OCI-M2 (cell line): ENCODE measurements around the gene GOSR2.

Experiments used
- DNase-seq: peaks from one replicate; lab custom pipeline; 2025; ENCODE audit not compliant: unreplicated experiment; lab: John Stamatoyannopoulos, UW

GOSR2 gene

DNA sequence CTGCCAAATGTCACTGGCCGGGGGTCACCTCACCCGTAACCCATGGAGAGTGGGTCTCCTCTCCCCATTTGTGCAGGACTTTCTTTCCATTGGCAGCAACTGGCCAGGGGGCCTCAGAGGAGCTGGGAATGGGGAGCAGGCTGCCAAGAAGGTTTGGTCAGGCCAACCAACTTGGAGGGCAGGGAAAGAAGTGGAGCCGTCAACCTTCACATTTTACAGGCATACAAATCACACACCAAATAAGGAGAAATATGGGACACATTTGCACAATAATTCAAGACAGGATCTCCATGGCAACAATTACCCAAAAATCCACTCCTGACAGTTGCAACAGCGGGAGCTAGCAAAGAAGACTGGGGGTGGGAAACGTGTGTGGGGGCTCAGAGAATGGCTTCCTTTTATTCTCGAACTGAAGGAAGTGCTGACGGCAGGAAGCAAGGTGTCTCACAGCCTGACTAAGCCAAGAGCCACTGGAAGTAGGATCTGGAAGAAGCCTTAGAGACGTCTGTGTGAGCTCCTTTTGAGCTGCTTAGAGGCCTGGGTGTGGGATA is 35.2 kb downstream of the GOSR2 start:
- no peak for DNase-seq

DNA sequence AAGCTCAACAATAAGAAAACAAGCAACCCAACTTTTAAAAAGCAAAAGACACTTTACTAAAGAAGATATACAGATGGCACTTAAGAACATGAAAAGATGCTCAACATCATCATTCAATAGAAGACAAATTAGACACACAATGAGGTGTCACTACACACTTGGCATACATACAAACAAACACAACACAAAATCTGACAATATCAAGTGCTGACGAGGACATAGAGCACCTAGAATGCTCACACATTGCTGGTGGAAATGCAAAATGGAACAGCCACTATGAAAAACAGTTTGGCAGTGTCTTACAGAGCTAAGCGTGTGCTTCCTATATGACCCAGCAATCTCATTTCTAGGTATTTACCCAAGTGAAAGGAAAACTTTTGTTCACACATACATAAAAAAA is 37.2 kb downstream of the GOSR2 start:
- no peak for DNase-seq

DNA sequence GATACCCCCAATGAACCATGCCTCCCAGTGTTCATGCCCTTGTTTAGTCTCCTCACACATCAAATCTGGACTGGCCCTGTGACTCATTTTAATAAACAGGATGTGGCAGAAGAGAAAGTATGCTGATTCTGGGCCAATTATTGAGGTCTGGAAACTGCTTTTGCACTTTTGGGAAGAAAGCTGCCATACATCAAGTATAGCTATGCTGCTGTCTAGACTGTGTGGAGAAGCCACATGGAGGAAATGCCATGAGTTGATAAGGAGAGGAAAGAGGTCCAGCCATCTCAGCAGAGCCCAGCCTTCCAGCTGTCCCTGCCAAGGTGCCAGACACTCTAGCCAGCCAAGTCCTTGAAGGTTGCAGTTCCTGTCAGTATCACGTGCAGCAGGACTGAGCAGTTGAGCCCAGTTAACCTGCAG is 39.4 kb downstream of the GOSR2 start:
- DNase-seq, result no peak

DNA sequence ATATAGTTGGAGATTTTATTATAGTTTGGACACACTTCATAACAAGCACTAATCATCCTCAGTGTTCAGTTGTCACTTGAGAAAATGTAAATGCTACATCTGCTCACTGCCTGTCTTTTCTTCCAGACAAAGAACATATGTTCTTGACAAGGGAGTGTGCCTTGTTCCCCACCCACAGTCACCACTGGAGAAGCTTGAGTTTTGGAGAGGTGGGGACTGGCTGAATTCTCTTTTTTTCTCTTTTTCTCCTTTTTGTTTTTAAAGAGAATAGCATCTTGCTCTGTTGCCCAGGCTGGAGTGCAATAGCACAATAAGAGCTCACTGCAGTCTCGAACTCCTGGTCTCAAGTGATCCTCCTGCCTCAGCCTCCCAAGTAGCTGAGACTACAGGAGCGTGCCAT is 40.6 kb downstream of the GOSR2 start:
- no peak for DNase-seq

GRCh38 chr17:46964315-46965265 is 41.6 kb downstream of the GOSR2 start:
- DNase-seq, result no peak

GRCh38 chr17:46968224-46968834 is 45.4 kb downstream of the GOSR2 start:
- no peak for DNase-seq

DNA sequence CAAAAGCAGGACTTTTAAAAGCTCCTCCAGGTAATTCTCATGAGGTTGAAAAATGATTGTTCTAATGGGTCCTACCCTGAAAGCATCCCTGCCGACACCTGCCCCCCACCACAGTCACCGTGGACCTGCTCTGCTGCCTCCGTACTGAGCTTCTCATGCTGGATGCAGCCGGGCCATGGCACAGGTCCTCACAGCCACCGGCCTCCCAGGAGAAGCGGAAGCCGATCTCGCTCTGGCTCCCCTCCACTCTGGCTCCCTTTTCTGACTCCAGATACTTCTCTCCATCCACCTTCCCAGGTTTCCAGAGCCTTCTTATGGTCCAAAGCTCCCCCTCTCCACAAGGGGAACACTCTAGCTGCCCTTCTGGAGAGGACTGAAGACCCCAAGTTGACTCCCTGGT is 45.9 kb downstream of the GOSR2 start:
- no peak for DNase-seq

- no peak for DNase-seq
Measured at GRCh38 chr17:46971647-46972300, 48.8 kb downstream of the GOSR2 start.

DNA sequence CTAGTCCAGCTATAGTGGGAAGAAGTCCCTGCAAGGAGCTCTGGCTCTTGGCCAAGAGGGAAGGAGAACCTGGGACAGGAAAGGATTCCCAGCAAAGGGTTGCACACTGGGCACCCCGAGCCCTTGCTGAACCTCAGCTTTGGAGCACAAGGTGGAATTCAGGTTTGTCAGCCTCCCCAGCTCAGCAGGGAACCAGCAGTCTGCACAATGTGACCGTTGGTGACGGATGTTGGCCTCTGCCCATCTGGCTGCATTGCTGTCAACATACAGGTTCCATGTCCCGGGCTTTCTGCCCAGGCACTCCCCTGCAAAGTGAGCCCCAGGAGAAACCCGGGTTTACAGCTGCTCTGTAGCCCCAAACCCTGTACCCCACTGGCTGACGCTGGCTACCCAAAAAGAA is 49.4 kb downstream of the GOSR2 start:
- DNase-seq, result no peak

GRCh38 chr17:46974086-46974485 is 51.1 kb downstream of the GOSR2 start:
- no peak for DNase-seq

- no peak for DNase-seq
Measured at GRCh38 chr17:46975287-46975686, 52.3 kb downstream of the GOSR2 start.

GRCh38 chr17:46976626-46977270 is 53.8 kb downstream of the GOSR2 start:
- DNase-seq, result no peak

- DNase-seq, result no peak
Measured at GRCh38 chr17:46977348-46977747, 54.4 kb downstream of the GOSR2 start.

DNA sequence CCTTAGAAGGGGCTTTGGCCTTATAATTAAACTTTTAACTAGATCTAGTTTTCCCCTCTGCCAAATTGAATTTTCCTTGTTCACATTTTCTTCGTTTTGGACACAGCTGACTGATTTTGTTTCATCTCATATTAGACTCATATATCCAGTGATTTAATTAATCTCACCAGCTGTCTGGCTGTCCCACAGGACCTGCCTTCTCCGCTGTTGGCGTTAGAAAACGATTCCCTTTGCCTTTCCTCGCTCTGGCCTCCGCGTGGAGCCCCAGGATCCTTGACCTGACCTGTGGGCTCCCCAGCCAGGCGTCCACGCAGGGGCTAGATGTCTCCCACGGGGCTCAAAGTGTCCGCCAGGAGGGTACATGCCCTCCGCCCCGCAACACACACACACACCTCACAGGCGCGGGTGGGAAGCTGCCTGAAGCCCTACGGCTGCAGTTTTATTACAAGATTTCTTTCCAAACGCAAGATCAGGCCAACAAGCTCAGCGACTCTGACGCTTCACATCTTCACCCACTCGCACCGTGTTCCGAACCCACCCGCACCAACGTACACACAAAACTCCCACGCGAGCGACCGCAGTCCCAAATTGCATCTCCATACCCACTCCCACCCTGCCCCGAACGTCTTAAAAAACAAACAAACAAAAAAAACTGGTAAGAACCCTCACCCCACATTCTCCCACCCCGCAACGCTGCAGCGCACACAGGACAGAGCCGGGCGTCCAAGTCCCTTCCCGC is 55.0 kb downstream of the GOSR2 start:
- DNase-seq, result no peak

GRCh38 chr17:46978489-46979146 is 55.7 kb downstream of the GOSR2 start:
- no peak for DNase-seq

DNA sequence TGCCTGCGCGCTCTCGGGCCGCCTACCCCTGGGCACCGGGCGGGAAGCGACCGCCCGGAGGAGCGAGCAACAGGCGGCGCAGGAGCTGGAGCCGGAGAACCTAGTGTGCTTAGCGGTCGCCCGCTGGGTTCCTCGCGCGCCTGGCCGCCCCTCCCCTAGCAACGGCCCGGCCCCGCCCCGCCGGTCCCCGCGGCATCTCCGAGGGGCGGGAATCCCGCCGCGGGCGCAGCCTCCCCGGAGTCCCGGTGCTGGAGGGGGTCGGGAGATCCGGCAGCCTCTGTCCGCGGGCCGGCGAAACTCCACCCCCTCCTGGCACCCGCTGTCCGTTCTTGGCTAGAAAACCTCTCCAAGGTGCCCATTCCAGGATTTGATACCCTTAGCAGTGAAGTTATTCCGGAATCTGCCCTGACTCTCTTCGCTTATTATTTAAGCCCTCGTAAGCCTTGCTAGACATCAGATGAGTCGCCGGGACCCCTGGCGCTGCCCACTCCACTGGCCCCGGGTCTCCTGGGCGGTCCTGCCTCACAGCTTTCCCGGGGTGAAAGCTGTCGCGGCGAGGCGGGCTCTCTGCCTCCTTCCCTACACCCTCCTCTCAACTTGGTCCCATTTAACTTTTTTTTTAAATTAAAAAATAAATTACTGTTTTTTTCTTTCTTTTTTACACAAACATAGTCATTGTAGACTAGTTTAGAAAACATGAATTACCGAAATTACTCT is 56.3 kb downstream of the GOSR2 start, which contains the start of gene RPRML:
RPRML (minus strand) TSS at position 107 of the 717 bp plus-strand sequence. CDS start 246 bp downstream, outside the sequence.
- no peak for DNase-seq

- DNase-seq, result no peak
Measured at GRCh38 chr17:46982577-46982976, 59.6 kb downstream of the GOSR2 start.

DNA sequence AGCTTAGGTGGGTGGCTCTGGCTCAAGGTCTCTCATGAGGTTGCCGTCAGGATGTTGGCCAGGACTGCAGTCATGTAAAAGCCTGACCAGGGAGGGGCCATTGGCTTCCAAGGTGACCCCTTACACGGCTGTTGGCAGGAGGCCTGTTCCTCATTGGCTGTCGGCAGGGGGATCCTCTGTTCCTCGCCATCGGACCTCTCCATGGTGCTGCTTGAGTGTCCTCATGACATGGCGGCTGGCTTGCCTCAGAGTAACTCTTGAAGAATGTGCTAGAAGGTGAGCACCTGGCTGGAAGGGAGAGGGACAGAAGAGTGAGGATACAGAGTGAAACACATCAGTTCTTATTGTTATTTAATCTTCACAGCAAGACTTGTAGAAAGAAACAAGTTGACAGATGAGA is 60.8 kb downstream of the GOSR2 start:
- DNase-seq, result no peak

GRCh38 chr17:46984341-46984740 is 61.4 kb downstream of the GOSR2 start:
- DNase-seq, result no peak
